ENCODE data around the gene AKR1D1.

Gene AKR1D1

DNA sequence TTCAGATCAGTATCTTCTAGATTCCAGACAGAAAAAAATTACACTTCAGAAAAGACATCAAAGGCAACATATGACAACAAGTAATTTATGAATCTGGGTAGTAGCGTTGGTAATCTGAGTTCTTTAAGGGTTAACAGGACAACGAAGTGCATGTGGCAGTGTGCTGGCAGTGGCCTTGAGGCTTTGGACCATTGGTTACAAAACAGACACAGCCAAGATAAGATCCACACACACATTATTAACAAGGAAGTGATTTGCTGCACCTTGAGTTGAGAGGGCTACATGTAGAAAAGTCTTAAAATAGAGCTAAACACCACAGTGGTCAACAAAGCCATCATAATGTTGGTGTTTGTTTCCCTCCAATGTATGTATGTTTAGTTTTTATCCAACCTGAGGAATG lies 40.6 kb downstream of the AKR1D1 start:
- no peak overlapping the region for H3K4me3 ChIP-seq (replicated peaks in 1 of 2; ENCODE audit: low read depth in 2 of 2, low read length in 2 of 2)
- DNase-seq (ENCODE audit: low read depth in 2 of 2) = no peak
- TF ChIP-seq, protein P1, sequence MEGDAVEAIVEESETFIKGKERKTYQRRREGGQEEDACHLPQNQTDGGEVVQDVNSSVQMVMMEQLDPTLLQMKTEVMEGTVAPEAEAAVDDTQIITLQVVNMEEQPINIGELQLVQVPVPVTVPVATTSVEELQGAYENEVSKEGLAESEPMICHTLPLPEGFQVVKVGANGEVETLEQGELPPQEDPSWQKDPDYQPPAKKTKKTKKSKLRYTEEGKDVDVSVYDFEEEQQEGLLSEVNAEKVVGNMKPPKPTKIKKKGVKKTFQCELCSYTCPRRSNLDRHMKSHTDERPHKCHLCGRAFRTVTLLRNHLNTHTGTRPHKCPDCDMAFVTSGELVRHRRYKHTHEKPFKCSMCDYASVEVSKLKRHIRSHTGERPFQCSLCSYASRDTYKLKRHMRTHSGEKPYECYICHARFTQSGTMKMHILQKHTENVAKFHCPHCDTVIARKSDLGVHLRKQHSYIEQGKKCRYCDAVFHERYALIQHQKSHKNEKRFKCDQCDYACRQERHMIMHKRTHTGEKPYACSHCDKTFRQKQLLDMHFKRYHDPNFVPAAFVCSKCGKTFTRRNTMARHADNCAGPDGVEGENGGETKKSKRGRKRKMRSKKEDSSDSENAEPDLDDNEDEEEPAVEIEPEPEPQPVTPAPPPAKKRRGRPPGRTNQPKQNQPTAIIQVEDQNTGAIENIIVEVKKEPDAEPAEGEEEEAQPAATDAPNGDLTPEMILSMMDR (IDR thresholded peaks at IDR 0.05; ENCODE audit: low read depth, low read length) = no peak

DNA sequence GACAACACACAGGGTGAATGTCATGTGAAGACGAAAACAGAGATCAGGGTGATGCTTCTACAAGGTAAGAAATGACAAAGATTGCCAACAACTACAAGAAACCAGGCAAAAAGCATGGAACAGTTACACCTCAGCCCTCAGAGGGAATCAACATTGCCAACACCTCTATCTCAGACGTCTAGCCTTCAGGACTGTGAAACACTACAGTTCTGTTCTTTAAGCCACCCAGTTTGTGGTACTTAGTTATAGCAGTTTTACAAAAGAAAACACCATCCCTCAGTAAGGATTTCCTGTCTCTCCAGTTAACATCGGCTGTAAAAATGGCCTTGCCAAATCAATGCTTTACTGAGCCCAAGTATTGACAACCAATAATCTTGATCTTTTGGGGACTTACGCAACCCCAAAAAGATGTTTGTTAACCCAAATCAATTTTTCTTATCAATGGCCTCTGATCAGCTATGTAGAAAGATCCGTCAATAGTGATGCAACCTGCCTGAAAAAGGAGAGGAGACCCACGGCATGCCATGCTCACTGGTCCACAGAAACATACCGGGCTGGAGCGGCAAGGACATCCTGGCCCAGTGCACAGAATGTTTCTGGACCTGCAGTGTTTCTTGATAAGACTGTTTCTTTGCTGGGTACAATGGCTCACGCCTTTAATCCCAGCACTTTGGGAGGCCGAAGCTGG lies 44.0 kb downstream of the AKR1D1 start:
- TF ChIP-seq, protein P1 (IDR thresholded peaks at IDR 0.05; ENCODE audit: low read depth, low read length) = no peak
- no peak overlapping the region for H3K4me3 ChIP-seq (replicated peaks in 1 of 2; ENCODE audit: low read depth in 2 of 2, low read length in 2 of 2)
- no peak for DNase-seq (ENCODE audit: low read depth in 2 of 2)

- H3K4me3 ChIP-seq (replicated peaks in 1 of 2; ENCODE audit: low read depth in 2 of 2, low read length in 2 of 2) = no peak overlapping the region
- TF ChIP-seq, protein P1 (IDR thresholded peaks at IDR 0.05; ENCODE audit: low read depth, low read length) = no peak
- DNase-seq (ENCODE audit: low read depth in 2 of 2) = no peak
Measured at GRCh38 chr7:138122162-138122561, 45.9 kb downstream of the AKR1D1 start.

GRCh38 chr7:138125119-138125518 lies 48.9 kb downstream of the AKR1D1 start:
- DNase-seq (ENCODE audit: low read depth in 2 of 2) = peak; percentile 16 to 19
- TF ChIP-seq, protein P1 (IDR thresholded peaks at IDR 0.05; ENCODE audit: low read depth, low read length) = no peak
- H3K4me3 ChIP-seq (replicated peaks in 1 of 2; ENCODE audit: low read depth in 2 of 2, low read length in 2 of 2) = no peak overlapping the region

GRCh38 chr7:138125598-138126111 lies 49.4 kb downstream of the AKR1D1 start:
- TF ChIP-seq, protein P1 (IDR thresholded peaks at IDR 0.05; ENCODE audit: low read depth, low read length) = no peak
- peak in 1 of 2 donors; percentile 58 for DNase-seq (ENCODE audit: low read depth in 2 of 2)
- no peak overlapping the region for H3K4me3 ChIP-seq (replicated peaks in 1 of 2; ENCODE audit: low read depth in 2 of 2, low read length in 2 of 2)

- TF ChIP-seq, protein P1 (IDR thresholded peaks at IDR 0.05; ENCODE audit: low read depth, low read length) = no peak
- no peak overlapping the region for H3K4me3 ChIP-seq (replicated peaks in 1 of 2; ENCODE audit: low read depth in 2 of 2, low read length in 2 of 2)
- no peak for DNase-seq (ENCODE audit: low read depth in 2 of 2)
Measured at GRCh38 chr7:138126928-138127327, 50.7 kb downstream of the AKR1D1 start.

All from cardiac fibroblast (primary cell).